ENCODE data around the gene ZFAND6. TPM values are rescaled to one million over a fixed set of nuclear protein-coding genes. Genes with fewer than 3 reads are reported as not detected.

The ZFAND6 gene
- total RNA-seq, 1 experiment from 2014 or later: 89.7 TPM

DNA sequence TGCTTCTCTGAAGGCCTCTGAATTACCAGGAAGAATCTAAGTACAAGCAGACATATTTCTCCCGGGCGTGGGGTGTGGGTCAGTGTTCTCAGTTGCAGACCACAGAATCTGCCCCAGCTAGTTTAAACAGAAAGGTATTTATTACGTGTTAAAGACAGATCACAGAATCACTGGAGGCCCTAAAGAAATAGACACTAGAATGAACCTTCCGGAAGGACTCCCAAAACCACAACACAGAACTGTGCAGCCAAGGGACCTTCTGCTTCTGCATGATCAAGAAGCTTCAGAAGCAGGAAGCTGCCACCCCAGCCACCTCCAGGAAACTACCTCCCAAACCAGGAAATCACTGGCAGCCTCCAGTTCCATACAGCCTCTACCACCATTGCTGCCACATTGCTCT lies 32.7 kb upstream of the ZFAND6 start:
- Histone ChIP-seq H3K23me2 (ENCODE audit: insufficient read length, low read depth, low read length, poor library complexity, severe bottlenecking) (no peaks in the 10 kb centered on the region), H3K4me1 (ENCODE audit: insufficient read depth, low read length) (no peaks in the 10 kb centered on the region), H3K4ac (ENCODE audit: low read depth, low read length) (no peak overlapping the region), H4K91ac (ENCODE audit: insufficient read length, low read depth, low read length) (no peak overlapping the region), H3T11ph (ENCODE audit: low read length) (no peak overlapping the region), H2BK5ac (ENCODE audit: insufficient read length, low read length) (no peak overlapping the region), H2BK12ac (ENCODE audit: insufficient read length, low read depth, low read length) (no peak overlapping the region), H2BK120ac (ENCODE audit: low read depth, low read length, poor library complexity, severe bottlenecking) (no peak overlapping the region), H3K27me3 (ENCODE audit: insufficient read depth, low read length) (no peaks in the 10 kb centered on the region), H2BK20ac (ENCODE audit: low read depth, low read length, poor library complexity, severe bottlenecking) (no peak overlapping the region), H3K18ac (ENCODE audit: insufficient read length, low read depth, low read length) (no peak overlapping the region), H3K27ac (ENCODE audit: insufficient read length, low read depth, low read length) (no peak overlapping the region), H3K79me1 (ENCODE audit: insufficient read depth, low read depth, low read length, poor library complexity, severe bottlenecking) (no peaks in the 10 kb centered on the region), H4K8ac (replicated peaks; ENCODE audit: insufficient read length, low read depth, low read length) (no peak overlapping the region), H3K56ac (ENCODE audit: insufficient read length, low read depth, low read length) (no peak overlapping the region), H3K9me3 (ENCODE audit: control insufficient read depth, low read depth, low read length) (no peaks in the 10 kb centered on the region), H3K14ac (ENCODE audit: insufficient read depth, low read length) (no peak overlapping the region), H4K5ac (ENCODE audit: insufficient read length, low read depth, low read length) (no peak overlapping the region), H4K20me1 (ENCODE audit: control insufficient read depth, insufficient read depth, insufficient read length) (no peaks in the 10 kb centered on the region), H2AK5ac (ENCODE audit: insufficient read length, low read length) (no peak overlapping the region), H2BK15ac (ENCODE audit: low read depth, low read length) (no peak overlapping the region), H3K23ac (ENCODE audit: insufficient read length, low read depth, low read length) (no peak overlapping the region), H3K79me2 (ENCODE audit: insufficient read depth, low read length) (0 out of 2 replicates have a peak, but pooled peaks cover 1% of the 10 kb centered on the region), H3K4me2 (ENCODE audit: insufficient read depth, insufficient read length, low read length) (no peak overlapping the region), H2AFZ (ENCODE audit: low read length) (no peak overlapping the region), H3K9ac (ENCODE audit: extremely low read depth, insufficient read length, low read length) (no peak overlapping the region)
- H3K27ac Mint-ChIP-seq: peak overlapping the region in 1 of 3 experiments; percentile 29; a peak in 2 of 7 replicates
- TF ChIP-seq, protein P1, sequence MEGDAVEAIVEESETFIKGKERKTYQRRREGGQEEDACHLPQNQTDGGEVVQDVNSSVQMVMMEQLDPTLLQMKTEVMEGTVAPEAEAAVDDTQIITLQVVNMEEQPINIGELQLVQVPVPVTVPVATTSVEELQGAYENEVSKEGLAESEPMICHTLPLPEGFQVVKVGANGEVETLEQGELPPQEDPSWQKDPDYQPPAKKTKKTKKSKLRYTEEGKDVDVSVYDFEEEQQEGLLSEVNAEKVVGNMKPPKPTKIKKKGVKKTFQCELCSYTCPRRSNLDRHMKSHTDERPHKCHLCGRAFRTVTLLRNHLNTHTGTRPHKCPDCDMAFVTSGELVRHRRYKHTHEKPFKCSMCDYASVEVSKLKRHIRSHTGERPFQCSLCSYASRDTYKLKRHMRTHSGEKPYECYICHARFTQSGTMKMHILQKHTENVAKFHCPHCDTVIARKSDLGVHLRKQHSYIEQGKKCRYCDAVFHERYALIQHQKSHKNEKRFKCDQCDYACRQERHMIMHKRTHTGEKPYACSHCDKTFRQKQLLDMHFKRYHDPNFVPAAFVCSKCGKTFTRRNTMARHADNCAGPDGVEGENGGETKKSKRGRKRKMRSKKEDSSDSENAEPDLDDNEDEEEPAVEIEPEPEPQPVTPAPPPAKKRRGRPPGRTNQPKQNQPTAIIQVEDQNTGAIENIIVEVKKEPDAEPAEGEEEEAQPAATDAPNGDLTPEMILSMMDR (conservative IDR thresholded peaks at IDR 0.05): no peak
- WGBS (ENCODE audit: extremely low coverage, insufficient read length, low lambda C conversion rate): no CpG with 5 or more reads among the region's 4 CpGs
- peaks cover 27 to 34% of the 10 kb centered on the region in 2 experiments for H3K4me1 Mint-ChIP-seq
- H3K9me3 Mint-ChIP-seq: no peaks in the 10 kb centered on the region
- H3K27me3 Mint-ChIP-seq (ENCODE audit: low read depth): 0 out of 2 replicates have a peak, but pooled peaks cover 2% of the 10 kb centered on the region
- no peaks in the 10 kb centered on the region for H3K36me3 Mint-ChIP-seq (ENCODE audit: insufficient read depth in 1 of 3, low read depth in 3 of 3)
- no peak for DNase-seq
- no peak overlapping the region for H3K4me3 Mint-ChIP-seq

Measured in H9 (cell line).